ENCODE measurements around the gene MORC4.

The MORC4 gene

GRCh38 chrX:106906361-106906760, 93.7 kb downstream of the MORC4 start:
- peak; percentile 85 for DNase-seq (ENCODE audit: low spot score)

GRCh38 chrX:106905064-106905708, 94.8 kb downstream of the MORC4 start:
- DNase-seq (ENCODE audit: low spot score) = no peak

GRCh38 chrX:106903856-106904528, 96.0 kb downstream of the MORC4 start:
- no peak for DNase-seq (ENCODE audit: low spot score)

GRCh38 chrX:106903291-106903824, 96.7 kb downstream of the MORC4 start, which contains the start of gene RIPPLY1:
RIPPLY1 (minus strand) TSS chrX:106903341; CDS start chrX:106903287, 54 bp downstream.
- DNase-seq (ENCODE audit: low spot score) = no peak

- DNase-seq (ENCODE audit: low spot score) = no peak
Observed at GRCh38 chrX:106902684-106903083, 97.3 kb downstream of the MORC4 start.

- DNase-seq (ENCODE audit: low spot score) = no peak
Observed at GRCh38 chrX:106901781-106902219, 98.2 kb downstream of the MORC4 start.

- no peak for DNase-seq (ENCODE audit: low spot score)
Observed at GRCh38 chrX:106901341-106901740, 98.7 kb downstream of the MORC4 start.

- DNase-seq (ENCODE audit: low spot score) = no peak
Observed at GRCh38 chrX:106899841-106900240, 100.2 kb downstream of the MORC4 start.

GRCh38 chrX:106899276-106899675, 100.7 kb downstream of the MORC4 start:
- DNase-seq (ENCODE audit: low spot score) = no peak

GRCh38 chrX:106898462-106898861, 101.5 kb downstream of the MORC4 start:
- peak; percentile 77 for DNase-seq (ENCODE audit: low spot score)

- DNase-seq (ENCODE audit: low spot score) = peak; percentile 53
Observed at GRCh38 chrX:106897259-106897658, 102.8 kb downstream of the MORC4 start.

- DNase-seq (ENCODE audit: low spot score) = peak; percentile 83
Observed at GRCh38 chrX:106894978-106895452, 105.0 kb downstream of the MORC4 start.

- DNase-seq (ENCODE audit: low spot score) = peak; percentile 83
Observed at GRCh38 chrX:106894392-106894909, 105.6 kb downstream of the MORC4 start.

GRCh38 chrX:106891762-106892460, 108.1 kb downstream of the MORC4 start:
- DNase-seq (ENCODE audit: low spot score) = peak; percentile 41

Data from kidney tubule cell (primary cell).